Mucosa of gallbladder (tissue), 1 donor: ENCODE results near the gene HMCN1. TPM values are rescaled to one million over a fixed set of nuclear protein-coding genes. Genes with fewer than 3 reads are reported as not detected.

Experiments used
- DNase-seq: peaks from one replicate; pipeline ENCODE4 v3.0.0-alpha.2; 2020; ENCODE audit warnings: low spot score
- total RNA-seq: library from RNA; stranded (reverse); gene quantifications from one replicate; pipeline ENCODE4 v1.2.1, GENCODE V29; 2021
- donor health status: DM: no; HTN: no; CAD: no.

Gene HMCN1
- total RNA-seq, 1 donor from 2014 or later = 3.7 TPM

DNA sequence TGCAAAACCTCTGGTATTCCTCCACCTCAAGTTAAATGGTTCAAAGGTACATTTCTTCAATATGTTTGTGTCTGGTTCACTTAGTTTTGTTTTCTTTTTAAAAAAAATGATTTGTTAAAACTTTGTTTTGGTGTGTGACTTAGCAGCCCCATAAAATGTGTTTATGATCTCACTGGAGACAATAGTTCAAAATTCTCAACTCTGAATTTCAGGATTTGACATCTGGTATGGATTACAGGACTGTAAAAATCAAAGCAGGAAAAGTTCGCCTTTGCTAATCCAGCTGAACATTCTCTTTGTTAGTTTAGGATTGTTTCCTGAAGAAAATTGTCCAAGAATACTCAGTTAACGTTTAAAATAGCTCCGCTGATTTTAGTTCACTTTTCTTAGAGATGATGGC is 231.7 kb downstream of the HMCN1 start:
- no peak for DNase-seq

GRCh38 chr1:185966471-185966870 is 232.3 kb downstream of the HMCN1 start:
- DNase-seq = no peak

GRCh38 chr1:185969028-185969427 is 234.8 kb downstream of the HMCN1 start:
- DNase-seq = no peak

DNA sequence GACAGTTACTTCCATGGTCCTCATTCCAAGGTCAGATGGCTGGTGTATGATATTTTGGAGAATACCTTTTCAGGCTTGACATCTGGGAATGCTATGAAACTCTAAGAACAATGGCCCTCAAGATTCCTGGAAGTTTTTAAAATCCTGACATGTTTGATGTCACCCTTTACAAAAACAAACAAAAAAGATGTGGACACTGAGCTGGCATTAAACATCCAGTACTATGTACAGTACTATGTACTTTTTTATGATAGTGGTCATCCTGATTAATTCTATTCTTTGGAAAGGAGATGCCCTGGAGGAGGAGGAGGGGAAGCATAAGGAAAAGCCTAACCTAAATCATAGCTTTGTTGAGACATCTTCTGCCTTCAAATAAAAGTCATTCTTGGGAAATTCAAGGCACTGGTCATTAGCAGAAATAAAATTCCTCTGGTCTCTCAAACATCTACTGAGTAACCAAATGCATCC is 235.4 kb downstream of the HMCN1 start:
- DNase-seq = no peak

- no peak for DNase-seq
Measured at GRCh38 chr1:185971688-185972087, 237.5 kb downstream of the HMCN1 start.

DNA sequence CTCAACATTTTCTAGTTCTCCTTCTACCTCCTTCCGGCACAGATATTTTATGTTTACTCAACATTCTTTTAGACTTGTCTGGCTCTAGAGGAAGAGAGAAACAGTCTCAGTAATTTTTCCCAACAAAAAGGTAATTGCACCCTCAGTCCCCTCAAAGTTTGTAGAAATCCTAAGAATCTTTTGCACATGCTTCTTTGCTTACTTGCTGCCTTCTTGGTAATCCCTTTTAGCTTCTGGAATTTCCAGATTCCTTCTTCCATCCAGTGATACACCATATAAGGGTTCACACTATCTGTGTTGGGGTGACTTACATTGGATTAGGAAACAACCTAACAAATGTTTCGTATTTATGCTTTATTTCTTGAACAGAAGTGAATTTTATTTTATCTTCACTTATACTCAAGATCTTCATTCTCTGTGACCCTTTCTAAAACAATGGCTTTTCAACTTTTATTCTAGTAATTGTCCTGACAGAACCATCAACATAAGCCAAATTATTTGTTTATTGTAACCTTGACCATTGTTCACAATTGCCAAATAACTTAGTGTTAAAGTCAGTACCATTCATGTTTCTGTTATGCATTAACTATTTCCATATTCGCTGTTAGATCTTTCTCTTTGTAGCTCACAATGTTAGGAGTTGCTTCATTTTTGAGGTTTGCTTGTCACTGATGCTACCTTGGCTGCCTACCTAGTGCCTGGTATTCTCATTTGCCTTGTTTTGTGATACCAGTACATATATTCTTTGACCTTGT is 238.1 kb downstream of the HMCN1 start:
- DNase-seq = no peak

- DNase-seq = no peak
Measured at GRCh38 chr1:185973645-185974044, 239.5 kb downstream of the HMCN1 start.

- DNase-seq = no peak
Measured at GRCh38 chr1:185974367-185975170, 240.4 kb downstream of the HMCN1 start.

DNA sequence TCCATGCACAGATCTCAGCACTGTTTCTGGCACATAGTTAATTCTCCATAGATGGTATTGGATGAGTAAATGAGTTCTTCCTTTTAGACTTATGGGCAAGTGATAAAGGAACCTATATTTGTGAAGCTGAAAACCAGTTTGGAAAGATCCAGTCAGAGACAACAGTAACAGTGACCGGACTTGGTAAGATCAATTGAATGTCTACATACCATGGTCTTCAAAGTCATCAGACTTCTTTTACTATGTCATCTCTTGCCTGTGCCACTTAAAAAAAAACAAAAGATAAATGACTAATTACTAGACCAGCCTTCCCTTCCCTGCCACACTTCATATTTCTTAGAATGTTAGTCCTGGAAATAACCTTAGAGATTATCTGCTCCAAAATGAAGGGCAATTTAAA is 246.7 kb downstream of the HMCN1 start:
- no peak for DNase-seq

- no peak for DNase-seq
Measured at GRCh38 chr1:185984113-185984836, 250.1 kb downstream of the HMCN1 start.

DNA sequence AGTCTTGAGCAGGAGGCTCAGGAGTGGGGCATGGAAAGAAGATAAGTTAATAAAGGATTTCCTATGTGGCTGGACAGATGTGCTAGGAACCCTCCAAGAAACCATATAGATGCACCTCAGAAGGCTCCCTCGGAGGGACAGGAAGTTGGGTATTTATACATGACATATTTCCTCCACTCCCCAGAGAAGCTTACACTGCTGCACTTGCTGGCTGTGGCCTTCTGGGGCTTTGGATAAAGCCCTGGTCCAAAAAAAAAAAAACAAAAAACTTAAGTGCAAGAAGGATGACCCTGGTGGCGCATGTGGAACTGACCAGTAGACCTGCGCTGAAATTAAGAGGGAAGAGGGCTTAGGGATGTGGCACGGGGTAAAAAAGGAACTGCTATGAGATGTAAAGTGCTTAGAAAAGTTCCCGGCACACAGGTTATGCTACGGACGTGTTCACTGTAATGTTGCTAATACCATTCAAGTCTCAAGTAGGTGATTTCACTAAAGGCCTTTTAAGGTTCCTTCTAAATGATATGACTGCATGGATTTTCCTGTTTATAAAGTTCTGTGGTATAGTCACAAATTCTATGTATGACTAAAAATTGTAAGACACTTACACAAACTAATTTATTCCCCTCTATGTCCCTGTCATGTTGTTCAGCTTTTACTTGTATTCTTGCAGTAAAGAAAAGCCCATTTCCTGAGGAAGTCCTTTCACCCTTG is 253.6 kb downstream of the HMCN1 start:
- no peak for DNase-seq

DNA sequence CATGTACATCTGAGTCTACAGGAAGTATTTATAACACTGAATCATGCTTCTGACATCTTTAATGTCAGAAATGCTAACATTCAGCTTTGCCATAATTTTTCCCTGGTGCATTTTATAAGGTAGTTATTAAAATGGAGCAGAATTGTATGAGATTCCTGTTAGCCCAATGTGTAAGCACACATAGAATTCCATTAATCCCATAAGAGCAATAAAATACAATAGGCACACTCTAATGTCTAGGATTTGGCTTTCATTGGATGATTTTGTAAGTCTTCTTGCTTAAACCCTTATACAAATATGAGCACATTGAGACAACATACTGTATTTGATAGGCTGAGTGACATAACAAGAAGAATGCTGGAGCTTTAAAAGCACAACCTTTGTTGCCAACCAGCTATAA is 256.4 kb downstream of the HMCN1 start:
- DNase-seq = no peak

GRCh38 chr1:185991266-185991665 is 257.1 kb downstream of the HMCN1 start:
- no peak for DNase-seq

- DNase-seq = no peak
Measured at GRCh38 chr1:185996211-185996610, 262.0 kb downstream of the HMCN1 start.

DNA sequence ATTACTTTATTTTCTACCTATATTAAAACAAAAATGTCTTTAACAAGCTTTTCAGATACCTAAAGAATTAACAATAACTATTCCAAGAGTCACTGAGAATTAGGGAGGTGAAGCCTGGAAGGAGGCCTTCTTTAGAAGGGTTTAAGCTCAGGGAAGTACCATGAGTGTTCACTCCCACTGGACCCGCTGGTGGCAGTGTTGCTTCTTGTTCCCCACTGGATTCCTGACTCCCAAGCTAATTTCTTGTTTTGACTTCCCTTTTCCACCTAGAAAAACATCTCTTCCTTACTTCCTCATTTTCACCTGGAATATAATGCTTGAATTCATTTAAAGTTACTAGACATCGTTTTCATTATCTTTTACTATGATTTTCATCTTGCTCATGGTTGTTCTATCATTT is 264.2 kb downstream of the HMCN1 start:
- no peak for DNase-seq

- DNase-seq = no peak
Measured at GRCh38 chr1:186002406-186002805, 268.2 kb downstream of the HMCN1 start.

- no peak for DNase-seq
Measured at GRCh38 chr1:186009039-186009737, 275.0 kb downstream of the HMCN1 start.

GRCh38 chr1:186014370-186015037 is 280.3 kb downstream of the HMCN1 start:
- DNase-seq = no peak

DNA sequence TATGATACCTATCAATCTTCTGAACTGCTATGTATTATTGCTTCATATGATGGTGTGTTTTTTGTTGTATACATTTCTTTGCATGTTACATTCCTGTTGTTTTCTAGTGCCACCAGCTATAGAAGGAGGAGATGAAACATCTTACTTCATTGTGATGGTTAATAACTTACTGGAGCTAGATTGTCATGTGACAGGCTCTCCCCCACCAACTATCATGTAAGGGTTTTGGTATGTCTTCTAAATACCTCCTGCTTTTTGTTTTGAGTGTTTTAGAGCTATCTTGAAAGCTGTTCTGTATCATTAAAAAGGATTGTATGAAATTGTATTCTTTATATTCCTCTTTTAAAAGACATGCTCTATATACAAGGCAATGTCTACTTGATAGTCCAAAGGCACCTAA is 282.7 kb downstream of the HMCN1 start:
- DNase-seq = no peak

DNA sequence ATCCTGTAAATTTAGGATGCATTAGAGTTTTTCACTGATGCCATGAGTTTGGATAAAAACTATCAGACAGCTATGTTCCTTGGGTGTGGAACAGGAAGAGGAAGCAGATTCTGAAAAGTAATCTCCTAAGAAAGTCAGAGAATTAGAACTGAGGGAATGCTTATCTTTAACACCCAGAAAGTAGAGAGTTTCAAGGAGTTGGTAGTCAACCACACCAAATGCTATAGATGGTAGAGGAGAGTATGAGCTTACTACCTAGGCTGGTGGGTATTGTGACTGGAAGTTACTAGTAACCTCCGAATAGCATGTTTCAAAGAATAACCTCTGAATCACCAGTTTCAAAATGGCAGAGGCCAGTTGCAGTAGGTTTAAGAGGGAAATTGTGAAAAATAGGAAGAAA is 288.0 kb downstream of the HMCN1 start:
- no peak for DNase-seq

DNA sequence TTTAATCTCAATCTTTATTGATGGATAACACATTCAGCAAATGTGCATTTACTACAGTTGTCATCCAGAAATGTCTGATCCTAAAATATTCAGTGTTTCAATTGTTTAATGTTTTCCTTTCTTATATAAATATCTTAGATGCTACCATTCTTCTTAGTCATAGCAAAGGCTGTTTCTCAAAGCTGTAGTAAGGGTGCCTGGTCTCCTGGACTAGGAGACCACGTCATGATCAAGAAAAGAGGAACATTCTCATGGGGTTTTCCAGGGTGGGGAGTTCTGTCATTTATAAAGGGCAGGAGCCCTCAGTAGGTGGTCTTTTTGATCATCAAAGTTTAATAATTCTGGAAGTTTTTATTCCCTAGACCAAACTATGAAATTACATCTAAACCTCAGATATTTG is 292.8 kb downstream of the HMCN1 start:
- no peak for DNase-seq
